HCT116 (cell line): ENCODE data around the gene KLHL2.

Experiments
- CBX3 ChIP-seq: IDR thresholded peaks from 2 replicates; pipeline ENCODE4 v1.6.1; 2012; ENCODE audit warnings: low read depth
- CEBPB ChIP-seq: IDR thresholded peaks from 2 replicates; pipeline ENCODE4 v1.6.1; 2012; ENCODE audit warnings: low read depth
- ELF1 ChIP-seq: IDR thresholded peaks from 2 replicates; pipeline ENCODE4 v1.6.1; 2012; ENCODE audit warnings: low read depth, borderline replicate concordance
- EZH2 ChIP-seq: fragments of 200-600 bp; sonication (generic); IDR thresholded peaks from 2 replicates; pipeline ENCODE4 v1.6.1; 2017; ENCODE audit warnings: antibody characterized with exemption, mixed run types
- FOSL1 ChIP-seq: IDR thresholded peaks from 2 replicates; pipeline ENCODE4 v1.6.1; 2012; ENCODE audit warnings: low read depth
- JUND ChIP-seq: IDR thresholded peaks from 2 replicates; pipeline ENCODE4 v1.6.1; 2012
- POLR2A ChIP-seq: IDR thresholded peaks from 2 replicates; pipeline ENCODE4 v1.7.0; 2011; ENCODE audit warnings: borderline replicate concordance; ENCODE audit not compliant: insufficient read depth, insufficient read length; ENCODE audit errors: extremely low read depth
- POLR2AphosphoS5 ChIP-seq: IDR thresholded peaks from 2 replicates; pipeline ENCODE4 v1.6.1; 2011; ENCODE audit warnings: mild to moderate bottlenecking, low read depth, low read length, moderate library complexity
- TF ChIP-seq, protein P1 (sequence below), 3 experiments: fragments of 200-600 bp in 1 of 3; sonication (generic) in 1 of 3; IDR thresholded peaks in 2 of 3; conservative IDR thresholded peaks in 1 of 3; 2 replicates each; pipeline ENCODE4 v1.5.1; 2012 to 2017; ENCODE audit warnings: low read depth in 2 of 3, low read length in 2 of 3, antibody characterized with exemption in 1 of 3, borderline replicate concordance in 1 of 3, control low read depth in 1 of 3, mild to moderate bottlenecking in 1 of 3, mixed read lengths in 1 of 3, mixed run types in 1 of 3, moderate library complexity in 1 of 3; ENCODE audit not compliant: insufficient read depth in 1 of 3
- TF ChIP-seq, protein P2 (sequence below): IDR thresholded peaks from 2 replicates; pipeline ENCODE4 v1.6.1; 2012; ENCODE audit warnings: low read depth
- TF ChIP-seq, protein P3 (sequence below): IDR thresholded peaks from 2 replicates; pipeline ENCODE4 v1.6.1; 2012

DNA sequence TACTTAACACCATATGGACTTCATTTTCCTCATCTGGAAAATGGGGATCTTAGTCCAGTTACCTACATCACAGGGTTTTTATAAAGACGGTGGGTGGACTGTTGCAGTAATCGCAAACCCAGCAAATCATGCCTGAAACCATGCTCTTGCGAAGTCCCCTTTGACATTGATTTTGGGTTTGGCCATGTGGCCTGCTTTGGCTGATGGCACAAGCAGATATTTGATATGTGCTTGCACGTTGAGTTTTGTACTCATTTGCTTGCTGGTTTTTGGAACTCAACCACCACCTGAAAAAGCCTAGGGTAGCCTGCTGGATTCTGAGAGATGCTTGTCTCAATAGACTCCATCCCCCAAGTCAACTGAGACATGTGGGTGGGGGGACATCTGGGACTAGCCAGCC, 14.4 kb upstream of the KLHL2 start:
- TF ChIP-seq POLR2AphosphoS5 (no peak), POLR2A (no peak), CEBPB (no peak), ELF1 (no peak), JUND (no peak), EZH2 (no peak), CBX3 (no peak), FOSL1 (no peak)
- TF ChIP-seq, protein P1, sequence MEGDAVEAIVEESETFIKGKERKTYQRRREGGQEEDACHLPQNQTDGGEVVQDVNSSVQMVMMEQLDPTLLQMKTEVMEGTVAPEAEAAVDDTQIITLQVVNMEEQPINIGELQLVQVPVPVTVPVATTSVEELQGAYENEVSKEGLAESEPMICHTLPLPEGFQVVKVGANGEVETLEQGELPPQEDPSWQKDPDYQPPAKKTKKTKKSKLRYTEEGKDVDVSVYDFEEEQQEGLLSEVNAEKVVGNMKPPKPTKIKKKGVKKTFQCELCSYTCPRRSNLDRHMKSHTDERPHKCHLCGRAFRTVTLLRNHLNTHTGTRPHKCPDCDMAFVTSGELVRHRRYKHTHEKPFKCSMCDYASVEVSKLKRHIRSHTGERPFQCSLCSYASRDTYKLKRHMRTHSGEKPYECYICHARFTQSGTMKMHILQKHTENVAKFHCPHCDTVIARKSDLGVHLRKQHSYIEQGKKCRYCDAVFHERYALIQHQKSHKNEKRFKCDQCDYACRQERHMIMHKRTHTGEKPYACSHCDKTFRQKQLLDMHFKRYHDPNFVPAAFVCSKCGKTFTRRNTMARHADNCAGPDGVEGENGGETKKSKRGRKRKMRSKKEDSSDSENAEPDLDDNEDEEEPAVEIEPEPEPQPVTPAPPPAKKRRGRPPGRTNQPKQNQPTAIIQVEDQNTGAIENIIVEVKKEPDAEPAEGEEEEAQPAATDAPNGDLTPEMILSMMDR (IDR thresholded peaks at IDR 0.05 in 2 of 3, conservative IDR thresholded peaks at IDR 0.05 in 1 of 3; ENCODE audit: borderline replicate concordance in 1 of 3, insufficient read depth in 1 of 3, low read depth in 2 of 3, low read length in 2 of 3) = no peak
- TF ChIP-seq, protein P2, sequence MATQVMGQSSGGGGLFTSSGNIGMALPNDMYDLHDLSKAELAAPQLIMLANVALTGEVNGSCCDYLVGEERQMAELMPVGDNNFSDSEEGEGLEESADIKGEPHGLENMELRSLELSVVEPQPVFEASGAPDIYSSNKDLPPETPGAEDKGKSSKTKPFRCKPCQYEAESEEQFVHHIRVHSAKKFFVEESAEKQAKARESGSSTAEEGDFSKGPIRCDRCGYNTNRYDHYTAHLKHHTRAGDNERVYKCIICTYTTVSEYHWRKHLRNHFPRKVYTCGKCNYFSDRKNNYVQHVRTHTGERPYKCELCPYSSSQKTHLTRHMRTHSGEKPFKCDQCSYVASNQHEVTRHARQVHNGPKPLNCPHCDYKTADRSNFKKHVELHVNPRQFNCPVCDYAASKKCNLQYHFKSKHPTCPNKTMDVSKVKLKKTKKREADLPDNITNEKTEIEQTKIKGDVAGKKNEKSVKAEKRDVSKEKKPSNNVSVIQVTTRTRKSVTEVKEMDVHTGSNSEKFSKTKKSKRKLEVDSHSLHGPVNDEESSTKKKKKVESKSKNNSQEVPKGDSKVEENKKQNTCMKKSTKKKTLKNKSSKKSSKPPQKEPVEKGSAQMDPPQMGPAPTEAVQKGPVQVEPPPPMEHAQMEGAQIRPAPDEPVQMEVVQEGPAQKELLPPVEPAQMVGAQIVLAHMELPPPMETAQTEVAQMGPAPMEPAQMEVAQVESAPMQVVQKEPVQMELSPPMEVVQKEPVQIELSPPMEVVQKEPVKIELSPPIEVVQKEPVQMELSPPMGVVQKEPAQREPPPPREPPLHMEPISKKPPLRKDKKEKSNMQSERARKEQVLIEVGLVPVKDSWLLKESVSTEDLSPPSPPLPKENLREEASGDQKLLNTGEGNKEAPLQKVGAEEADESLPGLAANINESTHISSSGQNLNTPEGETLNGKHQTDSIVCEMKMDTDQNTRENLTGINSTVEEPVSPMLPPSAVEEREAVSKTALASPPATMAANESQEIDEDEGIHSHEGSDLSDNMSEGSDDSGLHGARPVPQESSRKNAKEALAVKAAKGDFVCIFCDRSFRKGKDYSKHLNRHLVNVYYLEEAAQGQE = no peak
- TF ChIP-seq, protein P3, sequence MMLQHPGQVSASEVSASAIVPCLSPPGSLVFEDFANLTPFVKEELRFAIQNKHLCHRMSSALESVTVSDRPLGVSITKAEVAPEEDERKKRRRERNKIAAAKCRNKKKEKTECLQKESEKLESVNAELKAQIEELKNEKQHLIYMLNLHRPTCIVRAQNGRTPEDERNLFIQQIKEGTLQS = no peak
